D341Med (cell line): Measurements from ENCODE around the gene DAB2.

Experiments
- DNase-seq: peaks from one replicate; pipeline ENCODE4 v3.0.0; 2012; ENCODE audit warnings: low spot score

DAB2 gene

GRCh38 chr5:39379693-39380092 lies 45.1 kb downstream of the DAB2 start:
- DNase-seq, result no peak

GRCh38 chr5:39377613-39378012 lies 47.2 kb downstream of the DAB2 start:
- no peak for DNase-seq

- DNase-seq, result peak; percentile 56
Observed at GRCh38 chr5:39376293-39376714, 48.5 kb downstream of the DAB2 start.

GRCh38 chr5:39373791-39374190 lies 51.0 kb downstream of the DAB2 start:
- no peak for DNase-seq

GRCh38 chr5:39371367-39371635 lies 53.5 kb downstream of the DAB2 start:
- no peak for DNase-seq

- DNase-seq, result no peak
Observed at GRCh38 chr5:39370555-39371366, 54.0 kb downstream of the DAB2 start.

GRCh38 chr5:39369123-39369815 lies 55.5 kb downstream of the DAB2 start:
- no peak for DNase-seq

- DNase-seq, result no peak
Observed at GRCh38 chr5:39368116-39368515, 56.7 kb downstream of the DAB2 start.

- DNase-seq, result no peak
Observed at GRCh38 chr5:39367711-39368110, 57.1 kb downstream of the DAB2 start.

- no peak for DNase-seq
Observed at GRCh38 chr5:39364367-39364766, 60.4 kb downstream of the DAB2 start, which contains the start of gene C9. TSS of gene C9 (minus strand) at chr5:39364495. CDS start at chr5:39364464, 31 bp downstream.

- no peak for DNase-seq
Observed at GRCh38 chr5:39363217-39363616, 61.6 kb downstream of the DAB2 start.

- DNase-seq, result no peak
Observed at GRCh38 chr5:39362646-39363045, 62.1 kb downstream of the DAB2 start.

- no peak for DNase-seq
Observed at GRCh38 chr5:39361306-39361705, 63.5 kb downstream of the DAB2 start.

GRCh38 chr5:39360471-39361111 lies 64.2 kb downstream of the DAB2 start:
- DNase-seq, result no peak

- no peak for DNase-seq
Observed at GRCh38 chr5:39356263-39356662, 68.5 kb downstream of the DAB2 start.

GRCh38 chr5:39355324-39355723 lies 69.5 kb downstream of the DAB2 start:
- no peak for DNase-seq

GRCh38 chr5:39353717-39354399 lies 70.9 kb downstream of the DAB2 start:
- DNase-seq, result no peak

- DNase-seq, result no peak
Observed at GRCh38 chr5:39352951-39353350, 71.8 kb downstream of the DAB2 start.

- DNase-seq, result no peak
Observed at GRCh38 chr5:39352170-39352569, 72.6 kb downstream of the DAB2 start.

- no peak for DNase-seq
Observed at GRCh38 chr5:39349484-39349883, 75.3 kb downstream of the DAB2 start.

GRCh38 chr5:39342460-39342859 lies 82.3 kb downstream of the DAB2 start:
- no peak for DNase-seq

- DNase-seq, result no peak
Observed at GRCh38 chr5:39341896-39342295, 82.9 kb downstream of the DAB2 start.

GRCh38 chr5:39340506-39340905 lies 84.3 kb downstream of the DAB2 start:
- no peak for DNase-seq
